ENCODE data around the gene DCTN5. TPM values are rescaled to one million over a fixed set of nuclear protein-coding genes. Genes with fewer than 3 reads are reported as not detected.
"Not testable (repeated sequence)": the region's sequence is repeated elsewhere in the genome, so short reads cannot be mapped to it uniquely, and the experiment has no call there.

Gene DCTN5
- total RNA-seq, 8 experiments from 2014 or later = 35.5 to 58.2 (median 44.9) TPM

DNA sequence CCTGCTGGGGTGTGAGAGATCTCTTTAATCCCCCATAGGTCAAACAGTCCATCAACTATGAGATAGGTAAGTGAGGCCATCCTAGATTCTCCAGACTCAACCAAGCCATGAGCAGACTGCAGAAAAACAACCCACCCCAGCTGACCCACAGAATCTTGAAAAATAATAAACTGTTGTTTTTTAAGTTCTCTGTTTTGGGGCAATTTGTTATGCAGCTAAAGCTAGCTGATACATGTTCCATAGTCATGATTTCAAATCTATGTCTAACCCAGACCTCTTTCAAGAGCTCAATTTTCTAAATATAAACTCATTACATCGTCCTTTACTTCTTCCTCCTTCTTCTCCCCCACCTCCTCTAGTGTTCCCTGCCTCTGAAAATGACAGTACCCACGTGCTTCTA is 61.7 kb downstream of the DCTN5 start:
- no peak overlapping the region for H3K4me3 ChIP-seq
- in situ Hi-C loops (cut with MboI; ENCODE audit: low pct_unique_long_range_greater_than_20kb in 2 of 9, low sequenced_read_pairs in 9 of 9, unreplicated experiment in 9 of 9) = loop anchor here in 1 of 9 experiments (25.0 kb wide), 1 partner anchor 809 kb away; no protein-coding TSS in a partner anchor
- H3K4me1 ChIP-seq (replicated peaks in 1 of 2) = no peaks in the 10 kb centered on the region
- WGBS, 10 experiments = 0 to 73% (median 49%) methylated on average over 1 to 2 of the region's 2 CpGs; no CpG with 5 or more reads in 1 of the 10 experiments
- no peak overlapping the region for H3K27ac ChIP-seq
- ATAC-seq (replicated peaks in 6 of 8) = no peak

GRCh38 chr16:23704772-23705516 is 63.7 kb downstream of the DCTN5 start:
- ATAC-seq (replicated peaks in 6 of 8) = no peak
- Histone ChIP-seq H3K27ac (no peak overlapping the region), H3K4me3 (no peak overlapping the region), H3K4me1 (replicated peaks in 1 of 2) (no peaks in the 10 kb centered on the region)
- in situ Hi-C loops (cut with MboI; ENCODE audit: low pct_unique_long_range_greater_than_20kb in 2 of 9, low sequenced_read_pairs in 9 of 9, unreplicated experiment in 9 of 9) = loop anchor here in 1 of 9 experiments (25.0 kb wide), 1 partner anchor 807 kb away; no protein-coding TSS in a partner anchor
- WGBS, 10 experiments = 33 to 84% (median 76%) methylated on average over 1 to 7 of the region's 22 CpGs; no CpG with 5 or more reads in 4 of the 10 experiments

DNA sequence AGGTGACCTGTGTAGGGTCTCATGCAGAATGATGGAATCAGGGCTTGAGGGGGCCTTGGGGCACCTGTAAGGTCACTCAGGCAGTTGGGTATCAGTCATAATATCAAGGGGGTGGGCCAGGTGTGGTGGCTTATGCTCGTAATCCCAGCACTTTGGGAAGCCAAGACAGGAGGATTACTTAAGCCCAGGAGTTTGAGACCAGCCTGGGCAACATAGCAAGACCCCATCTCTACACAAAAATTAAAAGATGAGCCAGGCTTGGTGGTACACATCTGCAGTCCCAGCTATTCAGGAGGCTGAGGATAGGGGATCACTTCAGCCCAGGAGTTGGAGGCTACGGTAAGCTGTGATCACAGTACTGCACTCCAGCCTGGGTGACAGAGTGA is 64.2 kb downstream of the DCTN5 start:
- Histone ChIP-seq H3K27ac (no peak overlapping the region), H3K4me1 (replicated peaks in 1 of 2) (no peaks in the 10 kb centered on the region), H3K4me3 (no peak overlapping the region)
- 21 to 67% (median 40%) methylated on average over 1 to 2 of the region's 2 CpGs; no CpG with 5 or more reads in 7 of the 10 experiments for WGBS, 10 experiments
- ATAC-seq (replicated peaks in 6 of 8) = no peak
- in situ Hi-C loops (cut with MboI; ENCODE audit: low pct_unique_long_range_greater_than_20kb in 2 of 9, low sequenced_read_pairs in 9 of 9, unreplicated experiment in 9 of 9) = loop anchor here in 1 of 9 experiments (25.0 kb wide), 1 partner anchor 807 kb away; no protein-coding TSS in a partner anchor

- Histone ChIP-seq H3K4me1 (replicated peaks in 1 of 2) (no peaks in the 10 kb centered on the region), H3K27ac (no peak overlapping the region), H3K4me3 (no peak overlapping the region)
- in situ Hi-C loops (cut with MboI; ENCODE audit: low pct_unique_long_range_greater_than_20kb in 2 of 9, low sequenced_read_pairs in 9 of 9, unreplicated experiment in 9 of 9) = loop anchor here in 1 of 9 experiments (25.0 kb wide), 1 partner anchor 806 kb away; no protein-coding TSS in a partner anchor
- ATAC-seq (replicated peaks in 6 of 8) = no peak
- 70 to 100% (median 80%) methylated on average over 1 to 2 of the region's 4 CpGs; no CpG with 5 or more reads in 6 of the 10 experiments for WGBS, 10 experiments
Observed at GRCh38 chr16:23706439-23706838, 65.2 kb downstream of the DCTN5 start.

GRCh38 chr16:23709536-23709935 is 68.3 kb downstream of the DCTN5 start:
- Histone ChIP-seq H3K27ac (no peak overlapping the region), H3K4me3 (no peak overlapping the region), H3K4me1 (replicated peaks in 1 of 2) (no peaks in the 10 kb centered on the region)
- in situ Hi-C loops (cut with MboI; ENCODE audit: low pct_unique_long_range_greater_than_20kb in 2 of 9, low sequenced_read_pairs in 9 of 9, unreplicated experiment in 9 of 9) = loop anchor here in 1 of 9 experiments (25.0 kb wide), 1 partner anchor 803 kb away; no protein-coding TSS in a partner anchor
- ATAC-seq (replicated peaks in 6 of 8) = no peak

GRCh38 chr16:23710008-23710407 is 68.7 kb downstream of the DCTN5 start:
- Histone ChIP-seq H3K27ac (no peak overlapping the region), H3K4me1 (replicated peaks in 1 of 2) (no peaks in the 10 kb centered on the region), H3K4me3 (no peak overlapping the region)
- in situ Hi-C loops (cut with MboI; ENCODE audit: low pct_unique_long_range_greater_than_20kb in 2 of 9, low sequenced_read_pairs in 9 of 9, unreplicated experiment in 9 of 9) = loop anchor here in 1 of 9 experiments (25.0 kb wide), 1 partner anchor 802 kb away; no protein-coding TSS in a partner anchor
- ATAC-seq (replicated peaks in 6 of 8) = no peak
- WGBS, 10 experiments = 0 to 100% (median 90%) methylated on average over 1 to 2 of the region's 2 CpGs; no CpG with 5 or more reads in 5 of the 10 experiments

DNA sequence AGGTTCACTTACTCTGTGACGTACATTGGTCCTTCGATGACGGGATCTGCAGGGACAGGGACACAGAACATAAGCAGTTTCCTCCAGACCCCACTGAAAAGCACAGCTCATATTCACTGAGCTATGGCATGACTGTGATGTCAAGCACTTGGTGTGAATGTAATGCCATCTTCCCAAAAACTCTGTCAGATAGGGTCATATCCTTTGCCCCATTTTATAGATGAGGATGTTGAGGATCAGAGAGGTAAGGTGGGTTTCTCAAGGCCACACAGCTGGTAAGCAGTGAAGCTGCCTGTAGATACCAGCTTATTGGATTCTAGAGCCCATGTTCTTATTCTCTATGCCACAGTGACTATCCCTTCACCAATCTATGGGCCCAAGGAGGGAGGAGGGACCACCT is 69.2 kb downstream of the DCTN5 start:
- ATAC-seq (replicated peaks in 6 of 8) = no peak
- no peak overlapping the region for H3K4me3 ChIP-seq
- H3K4me1 ChIP-seq (replicated peaks in 1 of 2) = no peaks in the 10 kb centered on the region
- no peak overlapping the region for H3K27ac ChIP-seq
- WGBS, 10 experiments = 88 to 94% methylated on average over 3 of the region's 3 CpGs; no CpG with 5 or more reads in 8 of the 10 experiments
- in situ Hi-C loops (cut with MboI; ENCODE audit: low pct_unique_long_range_greater_than_20kb in 2 of 9, low sequenced_read_pairs in 9 of 9, unreplicated experiment in 9 of 9) = loop anchor here in 1 of 9 experiments (25.0 kb wide), 1 partner anchor 802 kb away; no protein-coding TSS in a partner anchor

- Histone ChIP-seq H3K27ac (no peak overlapping the region), H3K4me1 (replicated peaks in 1 of 2) (no peaks in the 10 kb centered on the region), H3K4me3 (no peak overlapping the region)
- in situ Hi-C loops (cut with MboI; ENCODE audit: low pct_unique_long_range_greater_than_20kb in 2 of 9, low sequenced_read_pairs in 9 of 9, unreplicated experiment in 9 of 9) = loop anchor here in 1 of 9 experiments (25.0 kb wide), 1 partner anchor 801 kb away; no protein-coding TSS in a partner anchor
- ATAC-seq (replicated peaks in 6 of 8) = no peak
- 24 to 100% methylated on average over 1 to 3 of the region's 4 CpGs; no CpG with 5 or more reads in 8 of the 10 experiments for WGBS, 10 experiments
Observed at GRCh38 chr16:23711785-23712184, 70.5 kb downstream of the DCTN5 start.

- no peak within 1 kb of the TSS for H3K4me3 ChIP-seq
- no peaks in the 10 kb centered on the region for H3K4me1 ChIP-seq (replicated peaks in 1 of 2)
- ATAC-seq (replicated peaks in 6 of 8) = peak in 3 of 8 experiments; percentile 90 to 91 (median 91)
- 14% methylated on average over 4 of the region's 37 CpGs; no CpG with 5 or more reads in 9 of the 10 experiments for WGBS, 10 experiments
- H3K27ac ChIP-seq = no peak within 1 kb of the TSS
- in situ Hi-C loops (cut with MboI; ENCODE audit: low pct_unique_long_range_greater_than_20kb in 2 of 9, low sequenced_read_pairs in 9 of 9, unreplicated experiment in 9 of 9) = loop anchor here in 1 of 9 experiments (25.0 kb wide), 1 partner anchor 799 kb away; no protein-coding TSS in a partner anchor
Observed at GRCh38 chr16:23712976-23713375, 71.7 kb downstream of the DCTN5 start, which contains the start of gene ERN2. Gene ERN2, minus strand, starts transcription at chr16:23713222. Its CDS starts 35 bp downstream, at chr16:23713187.

DNA sequence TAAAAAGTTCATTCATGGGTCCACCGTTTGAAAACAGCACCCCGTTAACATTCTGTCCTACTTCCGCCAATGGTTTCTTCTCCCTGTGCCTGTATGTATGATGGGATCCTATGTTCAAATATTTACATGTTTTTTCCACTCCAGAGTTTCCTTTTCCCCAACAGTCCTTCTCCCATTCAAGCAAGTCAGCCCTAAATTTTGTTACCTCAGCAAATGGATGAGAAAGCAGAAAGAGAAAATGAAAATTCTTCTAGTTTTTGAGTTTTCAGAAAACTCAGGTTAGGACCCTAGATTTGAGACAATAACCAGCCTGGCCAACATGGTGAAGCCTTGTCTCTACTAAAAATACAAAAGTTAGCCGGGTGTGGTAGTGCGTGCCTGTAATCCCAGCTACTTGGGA is 75.2 kb downstream of the DCTN5 start:
- Histone ChIP-seq H3K27ac (no peak overlapping the region), H3K4me1 (replicated peaks in 1 of 2) (no peaks in the 10 kb centered on the region), H3K4me3 (no peak overlapping the region)
- ATAC-seq (replicated peaks in 6 of 8) = no peak
- 57 to 93% (median 76%) methylated on average over 2 to 5 of the region's 5 CpGs for WGBS, 10 experiments
- in situ Hi-C loops (cut with MboI; ENCODE audit: low pct_unique_long_range_greater_than_20kb in 2 of 9, low sequenced_read_pairs in 9 of 9, unreplicated experiment in 9 of 9) = loop anchor here in 1 of 9 experiments (25.0 kb wide), 1 partner anchor 796 kb away; no protein-coding TSS in a partner anchor

GRCh38 chr16:23722613-23723240 is 81.5 kb downstream of the DCTN5 start:
- not testable (repeated sequence) for H3K27ac ChIP-seq; H3K4me1 ChIP-seq (replicated peaks in 1 of 2); ATAC-seq (replicated peaks in 6 of 8); H3K4me3 ChIP-seq
- in situ Hi-C loops (cut with MboI; ENCODE audit: low pct_unique_long_range_greater_than_20kb in 2 of 9, low sequenced_read_pairs in 9 of 9, unreplicated experiment in 9 of 9) = loop anchor here in 1 of 9 experiments (25.0 kb wide), 1 partner anchor 790 kb away; no protein-coding TSS in a partner anchor
- 18 to 98% (median 82%) methylated on average over 3 to 8 of the region's 9 CpGs; no CpG with 5 or more reads in 2 of the 10 experiments for WGBS, 10 experiments

DNA sequence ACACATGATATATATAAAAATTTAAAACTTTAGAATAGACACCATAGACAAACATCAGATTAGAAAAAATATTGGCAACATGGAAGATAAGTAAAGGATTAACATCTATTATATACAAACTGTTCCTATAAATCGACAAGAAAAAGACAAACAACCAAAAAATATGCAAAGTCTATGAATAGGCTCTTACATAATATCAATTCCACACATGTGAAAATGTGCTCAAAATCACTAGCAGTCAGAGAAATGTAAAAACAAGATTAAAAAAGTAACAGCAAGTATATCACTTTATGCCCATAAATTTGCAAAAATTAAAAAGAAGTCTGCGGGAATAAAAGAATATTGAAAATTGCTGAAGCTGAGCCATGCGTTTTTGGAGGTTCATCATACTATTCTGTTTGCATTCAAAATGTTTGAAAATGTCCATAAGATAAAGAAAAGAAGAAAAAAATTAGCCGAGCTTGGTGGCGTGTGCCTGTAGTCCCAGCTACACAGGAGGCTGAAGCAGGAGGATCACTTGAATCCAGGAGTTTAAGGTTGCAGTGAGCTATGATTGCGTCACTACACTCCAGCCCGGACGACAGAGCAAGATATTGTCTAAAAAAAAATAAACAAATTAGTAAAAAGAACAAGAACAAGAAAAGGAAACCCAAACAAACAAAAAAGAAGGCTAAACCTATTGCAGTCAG is 83.0 kb downstream of the DCTN5 start:
- in situ Hi-C loops (cut with MboI; ENCODE audit: low pct_unique_long_range_greater_than_20kb in 2 of 9, low sequenced_read_pairs in 9 of 9, unreplicated experiment in 9 of 9) = loop anchor here in 1 of 9 experiments (25.0 kb wide), 1 partner anchor 788 kb away; no protein-coding TSS in a partner anchor
- WGBS, 10 experiments = 10 to 90% (median 78%) methylated on average over 7 to 8 of the region's 8 CpGs; no CpG with 5 or more reads in 1 of the 10 experiments
- Histone ChIP-seq H3K4me1 (replicated peaks in 1 of 2) (no peaks in the 10 kb centered on the region), H3K27ac (no peak overlapping the region), H3K4me3 (no peak overlapping the region)
- peak in 1 of 8 experiments; percentile 53 for ATAC-seq (replicated peaks in 6 of 8)

Data from motor neuron (in vitro differentiated cells).